Fibroblast of the aortic adventitia (primary cell): ENCODE results near the gene MKS1. TPM values are rescaled to one million over a fixed set of nuclear protein-coding genes. Genes with fewer than 3 reads are reported as not detected.

Experiments
- DNase-seq: peaks from one replicate; pipeline ENCODE4 v3.0.0-alpha.2; 2010; ENCODE audit warnings: low read depth
- H3K4me3 ChIP-seq: 2 replicates; pipeline ENCODE4 v1.5.1; 2011; ENCODE audit warnings: low read depth, mild to moderate bottlenecking, control low read depth, low read length, moderate library complexity
- CTCF ChIP-seq: IDR thresholded peaks from 2 replicates; pipeline ENCODE4 v1.5.1; 2011; ENCODE audit warnings: mild to moderate bottlenecking, low read length, control low read depth, inconsistent platforms; ENCODE audit not compliant: insufficient read depth
- total RNA-seq: library from RNA; depleted of rRNA; stranded (reverse); fragments of >200 nt; gene quantifications from 2 replicates; pipeline ENCODE4 v1.2.3, GENCODE V29; 2012; ENCODE audit warnings: low replicate concordance

Gene MKS1
- total RNA-seq, 1 donor = 10.6 TPM

DNA sequence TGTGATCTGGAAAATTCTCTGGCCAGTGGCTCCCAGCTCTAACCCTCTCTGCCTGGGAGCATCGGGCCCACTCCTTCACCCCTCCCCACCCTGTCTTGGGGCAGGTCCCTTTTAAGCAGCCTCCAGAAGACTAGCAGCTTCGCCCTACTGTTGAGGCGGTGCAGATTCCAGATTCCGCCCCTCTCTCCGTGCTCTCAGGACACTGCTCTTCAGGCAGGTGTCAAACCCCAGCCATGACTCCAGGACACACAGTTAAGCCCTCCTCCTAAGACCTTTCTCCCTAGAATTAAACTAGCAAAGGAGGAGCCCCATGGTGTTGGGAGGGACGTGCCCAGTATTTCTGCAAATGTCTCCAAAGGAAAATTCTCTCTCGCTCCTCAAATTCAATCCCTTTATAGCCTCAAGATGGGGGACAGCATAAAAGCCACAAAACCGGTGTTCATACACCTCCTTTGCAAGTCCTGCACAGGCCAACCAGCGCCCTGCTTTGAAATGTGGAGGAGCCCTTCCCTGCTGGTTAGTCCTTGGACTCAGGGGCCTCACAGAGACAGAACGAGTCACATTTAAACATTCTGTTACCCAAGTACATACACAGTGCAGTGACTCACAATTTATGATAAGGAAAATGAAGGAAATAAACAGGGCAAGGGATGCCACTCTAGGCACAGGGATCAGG lies 26.5 kb upstream of the MKS1 start:
- DNase-seq = peak; percentile 4
- no peak for TF ChIP-seq CTCF
- no peak overlapping the region for H3K4me3 ChIP-seq

DNA sequence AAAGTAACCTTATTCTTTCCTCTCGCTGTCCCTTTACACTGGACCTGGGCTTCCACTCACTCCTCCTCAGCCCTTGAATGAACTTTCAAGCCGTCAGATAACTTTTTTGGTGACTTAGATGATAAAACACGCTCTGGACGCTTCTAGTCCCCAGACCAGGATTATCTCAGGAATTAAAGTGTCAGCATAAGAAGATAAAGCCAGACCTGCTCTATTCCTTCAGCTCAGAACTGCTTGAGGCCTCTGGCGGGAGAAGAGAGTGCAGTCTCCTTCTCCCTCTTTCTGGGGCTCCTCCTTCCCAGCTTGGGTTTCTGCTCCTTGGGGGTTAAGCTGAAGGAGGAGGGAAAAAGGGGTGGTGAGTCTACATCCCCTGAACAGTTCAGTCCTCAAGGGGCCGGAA lies 25.9 kb upstream of the MKS1 start:
- DNase-seq = no peak
- no peak for TF ChIP-seq CTCF
- H3K4me3 ChIP-seq = no peak overlapping the region

DNA sequence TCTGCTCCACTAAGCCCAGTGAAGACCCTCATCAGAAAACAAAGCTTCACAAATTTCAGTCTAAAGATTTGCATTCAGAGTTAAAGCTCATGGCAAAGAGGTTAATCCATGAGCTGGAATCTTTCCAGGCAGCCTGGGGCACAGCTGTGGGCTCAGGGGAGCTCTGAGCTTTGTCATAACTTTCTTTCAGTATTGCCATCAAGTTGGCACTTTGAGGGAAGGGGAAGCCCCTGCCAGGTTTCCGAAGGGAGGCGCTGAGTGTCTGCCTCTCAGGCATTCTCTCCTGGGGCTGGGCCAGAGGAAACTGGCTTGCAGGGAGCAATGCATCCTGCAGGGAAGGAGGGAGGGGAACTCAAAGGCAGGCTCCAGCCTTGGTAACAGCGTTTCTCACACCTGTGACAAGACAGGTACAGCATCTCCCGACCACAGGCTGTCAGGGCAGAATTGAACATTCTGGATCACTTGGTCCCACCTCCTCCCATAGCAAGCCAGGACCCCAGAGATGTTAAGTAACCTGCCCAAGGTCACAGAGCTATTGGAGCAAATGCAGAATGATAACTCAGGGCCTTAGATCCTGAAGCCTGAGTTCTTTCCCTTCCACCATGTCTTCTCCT lies 23.2 kb upstream of the MKS1 start:
- TF ChIP-seq CTCF = no peak
- no peak for DNase-seq
- no peak overlapping the region for H3K4me3 ChIP-seq

- no peak overlapping the region for H3K4me3 ChIP-seq
- DNase-seq = no peak
- TF ChIP-seq CTCF = no peak
Measured at GRCh38 chr17:58239987-58240386, 20.9 kb upstream of the MKS1 start.

- DNase-seq = no peak
- TF ChIP-seq CTCF = no peak
- no peak within 1 kb of the TSS for H3K4me3 ChIP-seq
Measured at GRCh38 chr17:58238147-58238634, 19.1 kb upstream of the MKS1 start, which contains the start of gene LPO. LPO (plus strand) TSS chr17:58238584; CDS start chr17:58242980, 4,396 bp downstream.

GRCh38 chr17:58236394-58236793 lies 17.3 kb upstream of the MKS1 start:
- TF ChIP-seq CTCF = no peak
- DNase-seq = no peak
- H3K4me3 ChIP-seq = no peak overlapping the region
